GM19193 (cell line): Measurements from ENCODE around the gene SULT4A1.

ENCODE experiments used
- POLR2A ChIP-seq: IDR thresholded peaks from 4 replicates; pipeline ENCODE4 v1.6.1; 2011; ENCODE audit not compliant: insufficient read depth, insufficient read length; ENCODE audit errors: extremely low read depth

SULT4A1 gene

DNA sequence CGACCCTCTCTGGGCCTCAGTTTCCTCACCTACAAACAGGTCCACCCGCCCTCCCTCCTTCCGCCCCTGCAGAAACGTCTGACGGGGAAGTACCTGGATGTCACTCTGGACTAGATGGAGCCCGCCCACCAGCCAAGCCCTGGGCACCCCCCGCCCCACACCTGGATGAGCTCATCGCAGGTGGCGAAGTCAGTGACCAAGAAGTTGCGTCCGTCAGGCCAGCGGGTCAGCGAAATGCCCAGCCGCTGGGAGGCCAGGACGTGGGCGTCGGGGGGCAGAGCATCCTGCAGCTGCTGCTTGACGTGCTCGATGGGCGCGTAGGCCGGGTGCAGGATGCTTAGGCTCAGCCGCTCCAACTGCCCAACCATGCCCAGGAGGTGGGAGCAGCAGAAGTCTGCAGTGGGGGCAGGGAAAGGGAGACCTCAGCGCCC lies 28.6 kb upstream of the SULT4A1 start:
- TF ChIP-seq POLR2A, result no peak

DNA sequence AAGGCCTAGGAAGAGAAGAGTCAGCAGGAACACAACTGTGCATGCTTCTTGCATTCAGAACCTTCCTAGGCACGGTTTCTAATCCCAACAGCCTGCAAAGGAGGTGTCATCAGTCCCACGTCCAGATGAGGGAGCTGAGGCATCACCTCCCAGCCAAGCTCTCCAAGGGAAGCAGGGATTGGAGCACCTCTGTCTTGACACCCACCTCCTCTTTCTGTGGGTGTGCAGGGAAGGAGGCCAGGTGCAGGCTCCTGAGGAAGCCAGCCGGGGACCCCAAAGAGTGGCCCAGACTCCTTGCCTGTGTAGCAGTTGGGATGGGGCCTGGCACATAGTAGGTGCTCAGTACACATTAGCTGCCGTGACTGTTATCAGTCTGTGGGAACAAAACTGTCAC lies 27.5 kb upstream of the SULT4A1 start:
- no peak for TF ChIP-seq POLR2A

DNA sequence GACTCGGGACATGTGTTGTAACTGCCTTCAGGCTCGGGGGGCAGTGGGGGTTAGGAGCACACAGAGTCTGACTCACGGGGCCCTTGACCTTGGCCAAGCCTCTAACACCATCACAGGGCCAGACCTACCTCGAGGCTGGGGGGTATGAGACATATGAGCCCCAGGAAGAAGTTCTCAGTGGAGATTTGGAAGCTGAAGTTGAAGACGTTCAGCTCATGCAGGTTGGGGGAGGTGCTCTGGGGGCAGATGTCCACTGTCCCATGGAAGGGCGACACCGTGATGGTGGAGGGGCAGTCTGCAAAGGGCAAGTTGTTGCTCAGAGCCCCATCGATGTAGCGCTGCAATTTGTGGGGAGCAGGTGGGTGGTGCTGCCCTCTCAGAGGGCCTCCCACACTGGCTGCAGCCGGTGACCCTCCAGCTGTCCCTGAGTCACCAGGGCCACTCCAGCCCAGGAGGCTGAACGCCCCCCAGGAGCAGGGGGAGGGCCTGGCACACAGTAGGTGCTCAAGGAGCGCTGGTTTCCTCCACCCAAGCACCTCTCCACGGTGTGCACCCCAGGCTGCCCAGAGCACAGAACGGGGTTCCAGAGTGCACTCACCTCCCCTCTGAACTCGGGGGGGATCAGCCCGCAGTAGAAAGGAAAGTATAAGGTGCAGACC lies 27.0 kb upstream of the SULT4A1 start:
- no peak for TF ChIP-seq POLR2A

DNA sequence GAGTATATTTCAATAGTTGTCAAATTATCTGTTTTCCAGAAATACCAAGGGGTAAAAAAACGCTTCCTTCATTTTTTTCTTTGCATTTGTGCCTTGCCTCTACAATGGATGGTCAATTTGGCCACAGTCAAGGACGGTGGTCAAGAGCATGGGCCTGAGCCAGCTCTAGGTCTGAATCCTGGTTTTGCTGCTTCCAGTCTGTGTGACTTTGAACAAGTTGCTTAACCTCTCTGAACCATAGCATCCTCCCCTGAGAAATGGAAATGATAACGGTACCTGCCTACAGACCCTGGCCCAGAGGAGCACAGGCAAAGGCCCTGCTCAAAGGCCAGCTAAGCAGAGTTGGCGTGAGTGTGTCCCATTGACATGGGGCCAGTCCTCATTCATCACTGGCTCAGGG lies 26.4 kb upstream of the SULT4A1 start:
- no peak for TF ChIP-seq POLR2A

DNA sequence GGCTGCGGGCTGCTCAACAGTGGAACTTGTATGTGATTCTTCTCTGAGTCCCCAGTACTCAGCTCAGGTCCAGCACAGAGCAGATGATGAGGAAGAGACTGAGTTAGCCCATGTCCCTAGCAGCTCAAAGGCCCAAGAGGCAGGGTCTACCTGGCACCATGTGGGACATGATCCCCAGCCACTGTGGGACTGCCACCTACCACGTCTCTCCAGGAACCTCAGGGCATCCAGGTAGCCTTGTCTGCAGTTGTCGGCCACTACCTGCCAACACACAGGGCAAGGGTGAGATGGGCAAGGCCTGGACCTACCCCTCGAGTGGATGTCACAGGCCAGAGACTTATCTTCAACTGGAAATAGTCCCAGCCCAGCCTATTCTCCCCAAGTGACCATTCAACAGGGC lies 25.1 kb upstream of the SULT4A1 start:
- TF ChIP-seq POLR2A, result no peak

- TF ChIP-seq POLR2A, result no peak
These were observed 23.9 kb upstream of the SULT4A1 start for GRCh38 chr22:43886231-43886630.

DNA sequence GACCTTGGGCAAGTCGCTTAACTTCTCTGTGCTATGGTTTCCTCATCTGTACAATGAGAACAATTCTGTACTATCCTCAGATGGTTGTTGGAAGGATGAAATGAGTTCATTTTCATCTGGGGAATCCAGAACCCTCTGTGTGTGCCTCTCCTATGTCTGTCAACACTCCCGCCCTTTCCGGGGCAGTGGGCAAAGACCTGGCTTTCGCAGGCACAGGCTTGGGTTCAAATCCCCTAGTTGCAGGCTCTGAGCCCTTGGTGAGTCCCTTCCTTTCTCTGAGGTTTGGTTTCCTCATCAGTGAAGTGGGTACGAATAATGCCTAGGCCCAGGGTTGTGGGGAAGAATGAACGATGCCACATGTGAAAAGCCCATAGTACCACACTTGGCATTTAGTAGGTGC lies 23.5 kb upstream of the SULT4A1 start:
- TF ChIP-seq POLR2A, result no peak

- TF ChIP-seq POLR2A, result no peak
These were observed 23.0 kb upstream of the SULT4A1 start for GRCh38 chr22:43885319-43885671.

DNA sequence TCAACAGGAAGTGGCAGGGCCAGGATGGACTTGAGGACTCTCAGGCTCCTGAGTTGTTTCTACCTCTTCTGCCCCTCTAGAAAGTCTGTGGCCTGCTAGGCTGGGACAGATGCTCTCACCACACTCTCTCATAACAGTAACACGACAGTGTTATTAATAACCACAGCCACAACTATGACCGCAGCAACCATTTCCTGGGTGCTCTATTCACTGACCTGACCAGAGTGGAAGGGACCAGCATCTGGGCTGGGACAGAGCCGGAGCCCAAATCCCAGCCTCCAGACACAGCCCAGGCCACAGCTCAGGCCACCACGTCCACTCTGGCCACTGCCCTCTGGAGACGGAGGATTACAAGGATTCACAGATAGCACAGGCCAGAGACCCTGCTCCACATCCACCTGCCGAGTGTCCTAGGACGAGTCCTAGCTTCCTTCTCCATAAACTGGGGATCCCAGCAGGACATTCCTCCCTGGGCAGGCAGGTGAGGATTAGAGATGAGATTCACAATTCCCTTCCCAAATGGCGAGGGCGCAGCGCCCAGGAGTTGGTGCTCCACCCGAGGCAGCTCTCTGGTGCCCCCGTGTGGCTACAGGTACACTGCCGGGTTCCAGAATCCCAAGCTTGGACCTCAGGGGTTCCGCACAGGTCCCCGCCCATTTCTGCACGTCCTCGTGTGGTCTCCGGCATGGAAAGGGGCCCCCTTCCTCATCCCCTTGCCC lies 22.4 kb upstream of the SULT4A1 start:
- TF ChIP-seq POLR2A, result no peak

DNA sequence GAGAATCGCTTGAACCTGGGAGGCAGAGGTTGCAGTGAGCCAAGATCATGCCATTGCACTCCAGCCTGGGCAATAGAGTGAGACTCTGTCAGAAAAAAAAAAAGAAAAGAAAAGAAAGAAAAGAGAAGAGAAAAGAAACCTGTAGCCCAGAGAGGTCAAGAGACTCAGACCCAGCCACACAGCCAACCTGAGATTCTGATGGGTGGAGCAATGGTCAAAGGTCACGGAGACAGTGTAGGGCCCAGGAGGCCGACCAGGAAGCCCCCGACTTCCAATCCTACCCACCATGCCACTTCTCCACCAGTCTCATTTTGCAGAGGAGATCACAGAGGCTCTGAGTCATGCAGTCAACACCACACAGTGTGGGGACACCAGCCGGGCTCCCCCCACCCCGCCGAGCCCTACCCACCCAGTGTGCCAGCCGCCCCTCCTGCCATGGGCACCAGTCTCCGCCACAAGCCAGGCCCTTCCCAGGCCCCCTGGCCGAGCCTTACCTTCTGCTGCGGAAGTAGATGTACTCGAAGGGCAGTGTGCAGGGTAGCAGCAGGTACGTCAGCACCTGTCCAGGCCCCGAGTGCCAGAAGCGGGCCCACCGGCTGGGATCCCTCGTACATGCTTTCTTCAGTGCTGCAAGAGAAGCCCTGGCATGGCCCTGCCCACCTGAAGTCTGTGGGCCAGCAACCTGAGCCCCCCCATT lies 21.6 kb upstream of the SULT4A1 start:
- TF ChIP-seq POLR2A, result no peak

GRCh38 chr22:43883012-43883661 lies 20.8 kb upstream of the SULT4A1 start:
- no peak for TF ChIP-seq POLR2A

- TF ChIP-seq POLR2A, result no peak
These were observed 19.9 kb upstream of the SULT4A1 start for GRCh38 chr22:43882122-43882767.

- TF ChIP-seq POLR2A, result no peak
These were observed 19.1 kb upstream of the SULT4A1 start for GRCh38 chr22:43881091-43882061.

- TF ChIP-seq POLR2A, result no peak
These were observed 18.3 kb upstream of the SULT4A1 start for GRCh38 chr22:43880541-43880991.

- TF ChIP-seq POLR2A, result no peak
These were observed 17.7 kb upstream of the SULT4A1 start for GRCh38 chr22:43879901-43880540.
